ENCODE data around the gene MS4A5.

Gene MS4A5

DNA sequence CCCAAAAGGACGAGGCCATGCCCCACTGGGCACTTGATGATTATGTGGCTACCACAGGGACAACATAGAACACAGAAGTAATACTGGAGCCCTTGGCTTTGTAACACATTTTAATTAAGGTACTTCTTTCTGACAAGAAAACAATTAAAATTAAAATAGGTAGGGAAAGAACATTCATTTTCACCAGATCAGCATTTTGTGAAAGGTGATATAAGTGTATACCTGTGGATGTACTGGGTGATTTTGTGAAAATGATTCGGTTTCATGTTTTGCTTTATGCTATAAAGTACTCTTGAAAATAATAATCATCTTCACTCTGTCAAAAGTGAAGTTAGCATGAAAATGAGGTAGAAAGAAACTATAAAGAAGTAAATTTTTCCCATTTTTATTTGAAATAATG, 64.1 kb downstream of the MS4A5 start:
- no peak overlapping the region for H3K4me2 ChIP-seq
- no peak overlapping the region for H3K27ac ChIP-seq
- no peaks in the 10 kb centered on the region for H4K20me1 ChIP-seq
- no peaks in the 10 kb centered on the region for H3K36me3 ChIP-seq
- H3K9me3 ChIP-seq (replicated peaks in 1 of 11): peaks cover 9 to 44% (median 23%) of the 10 kb centered on the region in 11 experiments; a peak in 20 of 22 replicates
- no peak overlapping the region for H3K4me3 ChIP-seq
- no peak for TF ChIP-seq Cebpa-rat (IDR thresholded peaks at IDR 0.05)
- H3K4me1 ChIP-seq: peaks cover 9 to 17% (median 13%) of the 10 kb centered on the region in 10 experiments
- H3K9ac ChIP-seq: no peak overlapping the region
- H3K27me3 ChIP-seq: no peaks in the 10 kb centered on the region
